WI38 (cell line): Measurements from ENCODE around the gene SKAP1.
"Not testable (repeated sequence)": the region's sequence is repeated elsewhere in the genome, so short reads cannot be mapped to it uniquely, and the experiment has no call there.

Source experiments
- H3K4me3 ChIP-seq: 2 replicates; pipeline ENCODE4 v1.5.1; 2011; ENCODE audit warnings: low read depth, mild to moderate bottlenecking, control low read depth, low read length
- TF ChIP-seq, protein P1 (sequence below): IDR thresholded peaks from 2 replicates; pipeline ENCODE4 v1.5.1; 2012; ENCODE audit warnings: low read depth, mild to moderate bottlenecking, control low read depth, low read length

Gene SKAP1

GRCh38 chr17:48207776-48208544 is 222.1 kb downstream of the SKAP1 start:
- TF ChIP-seq, protein P1, sequence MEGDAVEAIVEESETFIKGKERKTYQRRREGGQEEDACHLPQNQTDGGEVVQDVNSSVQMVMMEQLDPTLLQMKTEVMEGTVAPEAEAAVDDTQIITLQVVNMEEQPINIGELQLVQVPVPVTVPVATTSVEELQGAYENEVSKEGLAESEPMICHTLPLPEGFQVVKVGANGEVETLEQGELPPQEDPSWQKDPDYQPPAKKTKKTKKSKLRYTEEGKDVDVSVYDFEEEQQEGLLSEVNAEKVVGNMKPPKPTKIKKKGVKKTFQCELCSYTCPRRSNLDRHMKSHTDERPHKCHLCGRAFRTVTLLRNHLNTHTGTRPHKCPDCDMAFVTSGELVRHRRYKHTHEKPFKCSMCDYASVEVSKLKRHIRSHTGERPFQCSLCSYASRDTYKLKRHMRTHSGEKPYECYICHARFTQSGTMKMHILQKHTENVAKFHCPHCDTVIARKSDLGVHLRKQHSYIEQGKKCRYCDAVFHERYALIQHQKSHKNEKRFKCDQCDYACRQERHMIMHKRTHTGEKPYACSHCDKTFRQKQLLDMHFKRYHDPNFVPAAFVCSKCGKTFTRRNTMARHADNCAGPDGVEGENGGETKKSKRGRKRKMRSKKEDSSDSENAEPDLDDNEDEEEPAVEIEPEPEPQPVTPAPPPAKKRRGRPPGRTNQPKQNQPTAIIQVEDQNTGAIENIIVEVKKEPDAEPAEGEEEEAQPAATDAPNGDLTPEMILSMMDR: no peak
- H3K4me3 ChIP-seq: no peak overlapping the region

DNA sequence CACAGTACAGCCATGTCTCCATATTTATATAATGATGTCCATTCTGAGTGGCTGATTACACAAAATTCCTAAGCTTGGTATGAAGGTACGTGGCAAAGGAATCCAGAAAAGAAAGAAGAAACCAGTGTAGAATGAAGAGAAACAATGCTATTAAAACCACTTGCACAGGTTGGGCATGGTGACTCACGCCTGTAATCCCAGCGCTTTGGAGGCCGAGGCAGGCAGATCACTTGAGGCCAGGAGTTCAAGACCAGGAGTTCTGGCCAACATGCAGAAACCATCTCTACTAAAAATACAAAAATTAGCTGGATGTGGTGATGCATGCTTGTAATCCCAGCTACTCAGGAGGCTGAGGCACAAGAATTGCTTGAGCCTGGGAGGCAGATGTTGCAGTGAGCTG is 223.0 kb downstream of the SKAP1 start:
- H3K4me3 ChIP-seq: not testable (repeated sequence)

GRCh38 chr17:48202959-48203358 is 227.1 kb downstream of the SKAP1 start:
- H3K4me3 ChIP-seq: no peak overlapping the region
- TF ChIP-seq, protein P1: no peak

DNA sequence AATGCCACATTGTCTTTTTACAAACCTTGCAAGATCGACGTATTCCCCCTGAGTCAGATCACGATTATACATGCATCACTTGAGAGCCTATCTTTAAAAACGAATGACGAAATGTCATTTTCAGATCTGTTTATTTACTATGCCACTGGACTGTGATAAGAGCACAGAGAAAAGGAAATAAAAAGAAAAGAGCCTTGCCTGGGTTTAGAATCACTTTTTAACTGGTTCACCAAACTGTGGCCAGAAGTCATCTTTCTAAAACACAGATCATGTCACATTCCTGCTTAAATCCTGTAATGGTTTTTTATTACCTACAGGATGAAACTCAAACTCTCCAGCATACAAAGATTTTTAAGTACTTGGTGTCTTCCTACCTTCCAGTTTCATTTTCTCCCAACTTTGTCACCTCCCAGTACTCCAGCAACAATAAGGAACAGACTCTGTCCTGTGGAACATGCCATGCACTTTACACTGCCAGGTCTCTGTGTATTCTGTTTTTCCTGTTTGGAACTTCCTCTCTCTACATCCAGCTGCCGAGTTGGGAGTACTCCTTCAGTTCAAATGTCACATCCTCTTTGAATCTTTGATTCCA is 231.0 kb downstream of the SKAP1 start:
- no peak overlapping the region for H3K4me3 ChIP-seq
- TF ChIP-seq, protein P1: no peak

- TF ChIP-seq, protein P1: no peak
- no peak overlapping the region for H3K4me3 ChIP-seq
These were observed 234.1 kb downstream of the SKAP1 start for GRCh38 chr17:48195910-48196309.

DNA sequence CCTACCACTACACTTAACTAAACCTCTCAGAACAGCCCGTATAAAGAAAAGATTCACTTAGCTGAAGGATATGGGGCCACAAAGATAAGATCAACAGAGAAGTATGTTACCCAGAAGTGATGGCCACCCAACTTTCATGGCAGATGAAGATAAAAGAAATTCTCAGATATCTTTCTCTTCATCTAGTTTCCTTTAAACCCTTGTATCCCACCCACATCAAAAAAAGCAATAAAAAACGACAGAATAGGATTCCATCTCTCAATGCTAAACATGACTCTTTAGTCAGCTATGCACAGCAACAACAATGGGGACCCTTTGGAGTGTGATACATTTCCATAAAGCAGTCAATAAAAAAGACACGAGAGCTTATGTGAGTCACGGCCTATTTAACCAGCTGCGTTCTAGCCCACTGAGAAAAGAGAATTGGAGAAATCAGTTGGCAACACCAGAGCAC is 235.9 kb downstream of the SKAP1 start:
- H3K4me3 ChIP-seq: no peak overlapping the region
- TF ChIP-seq, protein P1: no peak

DNA sequence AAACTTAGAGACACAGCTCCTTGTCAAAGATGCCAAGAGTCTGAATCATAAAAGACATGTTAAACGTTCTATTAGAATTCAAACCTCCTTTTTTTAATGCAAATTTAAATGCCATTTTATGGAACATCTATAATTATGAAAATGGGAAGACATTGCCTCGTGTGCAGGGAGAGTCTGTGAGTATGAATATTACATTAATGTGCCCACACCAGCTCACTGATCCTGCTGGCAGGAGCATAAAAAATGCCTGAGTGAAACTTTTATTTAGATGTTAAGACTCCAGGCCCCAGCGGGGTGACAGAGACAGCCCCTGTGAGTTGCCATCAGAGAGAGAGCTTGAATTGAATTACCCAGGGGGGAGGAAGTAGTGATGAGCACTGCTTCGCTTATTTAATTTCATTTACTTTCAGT is 237.7 kb downstream of the SKAP1 start:
- H3K4me3 ChIP-seq: no peak overlapping the region
- TF ChIP-seq, protein P1: no peak
